Stimulated activated CD8-positive, alpha-beta memory T cell treated with anti-CD3 and anti-CD28 coated beads, Interleukin-7, amount 100 ng/mL, for 24 hours (primary cell): ENCODE results near the gene ZBTB42.

Source experiments
- DNase-seq: peaks from one replicate; pipeline ENCODE4 v3.0.0-alpha.2; 2020; ENCODE audit warnings: low read depth

The ZBTB42 gene

GRCh38 chr14:104795781-104796686 is 4.9 kb upstream of the ZBTB42 start:
- no peak for DNase-seq

GRCh38 chr14:104796687-104797081 is 4.2 kb upstream of the ZBTB42 start:
- DNase-seq, result no peak

- no peak for DNase-seq
These were observed 3.5 kb upstream of the ZBTB42 start for GRCh38 chr14:104797115-104798044.

GRCh38 chr14:104798300-104799243 is 2.3 kb upstream of the ZBTB42 start:
- no peak for DNase-seq

- DNase-seq, result no peak
These were observed 1.5 kb upstream of the ZBTB42 start for GRCh38 chr14:104799244-104800014.

- peak; percentile 51 for DNase-seq
These were observed 708 bp upstream of the ZBTB42 start for GRCh38 chr14:104800015-104800770.

GRCh38 chr14:104801520-104802393 is 856 bp downstream of the ZBTB42 start:
- no peak for DNase-seq

GRCh38 chr14:104802394-104803184 is 1.7 kb downstream of the ZBTB42 start:
- no peak for DNase-seq

GRCh38 chr14:104803280-104803911 is 2.5 kb downstream of the ZBTB42 start:
- no peak for DNase-seq

- DNase-seq, result no peak
These were observed 3.1 kb downstream of the ZBTB42 start for GRCh38 chr14:104803912-104804410.

GRCh38 chr14:104804481-104805325 is 3.8 kb downstream of the ZBTB42 start:
- no peak for DNase-seq

GRCh38 chr14:104805326-104805678 is 4.4 kb downstream of the ZBTB42 start:
- DNase-seq, result no peak

GRCh38 chr14:104805941-104806624 is 5.2 kb downstream of the ZBTB42 start:
- DNase-seq, result no peak

GRCh38 chr14:104806625-104807465 is 5.9 kb downstream of the ZBTB42 start:
- DNase-seq, result no peak

- no peak for DNase-seq
These were observed 7.6 kb downstream of the ZBTB42 start for GRCh38 chr14:104808456-104808855.
